ENCODE data around the gene CRIP3.

The CRIP3 gene

GRCh38 chr6:43299338-43300293, 9.0 kb downstream of the CRIP3 start:
- TF ChIP-seq POLR2A (IDR thresholded peaks at IDR 0.05; ENCODE audit: low read length) (no peak), GATA1 (IDR thresholded peaks at IDR 0.05; ENCODE audit: low read depth, low read length) (no peak)
- DNase-seq = no peak

DNA sequence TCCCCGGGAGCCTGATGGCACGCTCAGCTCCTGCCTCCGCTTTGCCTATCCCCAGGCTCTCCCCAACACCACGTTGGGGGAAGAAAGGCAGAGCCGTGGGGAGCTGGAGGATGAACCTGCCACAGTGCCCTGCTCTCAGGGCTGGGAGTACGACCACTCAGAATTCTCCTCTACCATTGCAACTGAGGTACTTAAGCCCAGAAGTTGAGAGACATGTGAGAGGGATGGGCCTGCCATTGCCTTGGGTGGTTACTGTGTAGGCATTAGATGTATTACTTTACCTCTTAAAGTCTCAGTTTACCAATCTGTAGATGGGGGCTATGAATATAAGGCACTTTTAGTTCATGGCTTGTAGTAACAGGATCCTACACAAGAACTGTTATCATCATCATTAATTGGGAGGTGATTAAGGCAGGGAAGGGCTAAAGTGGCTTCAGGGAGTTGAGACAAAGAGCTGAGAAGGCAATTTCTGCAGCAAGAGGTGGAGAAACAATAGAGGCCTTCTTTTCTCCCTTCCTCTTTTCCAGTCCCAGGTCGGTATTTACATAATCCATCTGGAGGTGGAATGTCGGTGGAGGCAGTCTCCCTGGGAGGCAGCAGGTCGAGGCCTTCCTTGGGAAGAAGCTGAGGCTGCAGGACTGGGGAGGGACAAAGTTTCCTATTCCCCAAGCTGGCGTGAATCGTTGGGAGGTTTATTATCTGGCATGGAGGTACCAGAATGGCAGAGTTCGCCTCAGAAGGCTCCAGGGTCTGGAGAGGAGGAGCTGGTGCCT, 9.9 kb downstream of the CRIP3 start:
- TF ChIP-seq GATA1 (IDR thresholded peaks at IDR 0.05; ENCODE audit: low read depth, low read length) (no peak), POLR2A (IDR thresholded peaks at IDR 0.05; ENCODE audit: low read length) (no peak)
- DNase-seq = no peak

DNA sequence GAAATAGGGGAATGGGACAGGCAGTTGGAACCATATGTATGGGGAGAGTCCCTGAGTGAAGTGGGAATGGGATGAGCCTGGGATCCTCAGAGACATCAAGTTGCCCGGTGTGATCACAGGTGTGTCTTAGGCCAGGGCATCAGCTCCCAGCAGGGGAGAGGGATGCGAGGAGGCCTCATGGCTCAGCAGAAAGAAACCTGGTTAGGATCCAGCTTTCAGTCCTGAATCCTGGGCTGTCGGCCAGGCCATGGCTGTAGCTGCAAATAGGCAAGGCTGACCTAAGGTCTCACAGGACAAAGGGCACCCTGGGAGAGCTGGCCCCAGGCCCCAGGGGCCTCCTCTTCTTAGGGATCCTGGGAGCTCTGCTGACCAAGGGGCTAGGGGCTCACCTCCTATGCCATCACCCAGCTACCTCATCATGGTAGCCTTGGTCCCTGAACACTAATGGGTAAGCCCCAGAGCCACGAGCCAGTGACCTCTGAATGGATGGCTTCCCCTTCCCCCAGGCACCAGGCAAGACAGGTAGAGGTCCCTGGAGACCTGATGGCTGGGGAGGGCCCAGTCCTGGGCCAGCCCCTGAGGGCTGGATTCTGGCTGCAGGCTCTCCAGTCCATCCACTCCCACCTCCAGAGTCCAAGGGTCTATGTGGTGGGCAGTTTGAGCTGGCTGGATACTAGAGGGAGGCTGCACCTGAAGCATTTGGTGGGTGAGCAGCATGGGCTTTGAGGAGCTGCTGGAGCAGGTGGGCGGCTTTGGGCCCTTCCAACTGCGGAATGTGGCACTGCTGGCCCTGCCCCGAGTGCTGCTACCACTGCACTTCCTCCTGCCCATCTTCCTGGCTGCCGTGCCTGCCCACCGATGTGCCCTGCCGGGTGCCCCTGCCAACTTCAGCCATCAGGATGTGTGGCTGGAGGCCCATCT, 10.7 kb downstream of the CRIP3 start, which contains the start of gene SLC22A7:
SLC22A7 (plus strand) TSS at position 617 of the 921 bp plus-strand sequence; CDS start at position 716, 99 bp downstream.
- TF ChIP-seq POLR2A (IDR thresholded peaks at IDR 0.05; ENCODE audit: low read length) (no peak), GATA1 (IDR thresholded peaks at IDR 0.05; ENCODE audit: low read depth, low read length) (no peak)
- no peak for DNase-seq

DNA sequence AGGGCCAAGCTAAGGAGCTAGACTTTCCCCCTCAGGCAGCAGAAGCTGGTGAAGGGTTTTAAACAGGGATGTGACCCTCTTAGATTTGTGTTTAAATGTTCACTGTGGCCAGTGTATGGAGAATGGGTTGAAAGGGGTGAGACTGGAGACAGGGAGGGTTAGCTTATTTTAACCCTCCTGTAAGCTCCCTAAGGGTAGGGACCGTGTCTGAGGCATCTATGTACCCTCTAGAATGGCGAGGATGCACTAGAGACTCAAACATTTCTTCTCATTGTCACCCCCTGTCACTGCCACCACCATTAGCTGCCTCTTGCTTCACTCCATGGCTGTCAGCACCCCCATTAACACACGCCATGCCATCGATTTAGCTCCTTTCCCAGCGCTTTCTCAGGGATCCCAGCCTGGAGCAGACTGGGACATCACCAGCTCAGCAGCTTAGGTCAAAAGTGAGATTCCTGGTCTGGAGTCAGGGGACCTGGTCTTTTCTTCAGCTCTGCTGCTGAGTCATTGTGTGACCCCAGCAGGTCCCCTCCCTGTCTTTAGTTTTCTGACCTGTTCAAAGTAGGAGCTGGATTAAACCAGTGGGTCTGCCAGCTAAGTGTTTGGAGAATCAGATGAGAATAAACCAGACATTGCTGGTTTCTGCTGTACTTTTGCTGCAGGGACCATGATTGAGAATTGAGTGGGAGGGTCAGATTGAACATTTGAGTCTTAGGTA, 11.7 kb downstream of the CRIP3 start:
- TF ChIP-seq POLR2A (IDR thresholded peaks at IDR 0.05; ENCODE audit: low read length) = no peak
- no peak for TF ChIP-seq GATA1 (IDR thresholded peaks at IDR 0.05; ENCODE audit: low read depth, low read length)
- DNase-seq = no peak

GRCh38 chr6:43295456-43295855, 13.2 kb downstream of the CRIP3 start:
- DNase-seq = no peak

GRCh38 chr6:43294536-43294935, 14.1 kb downstream of the CRIP3 start:
- TF ChIP-seq GATA1 (IDR thresholded peaks at IDR 0.05; ENCODE audit: low read depth, low read length) (no peak), POLR2A (IDR thresholded peaks at IDR 0.05; ENCODE audit: low read length) (no peak)
- no peak for DNase-seq

More at GRCh38 chr6:43295456-43295855, 13.2 kb downstream of the CRIP3 start:
- TF ChIP-seq POLR2A (IDR thresholded peaks at IDR 0.05; ENCODE audit: low read length) = no peak
- TF ChIP-seq GATA1 (IDR thresholded peaks at IDR 0.05; ENCODE audit: low read depth, low read length) = no peak

- TF ChIP-seq GATA1 (IDR thresholded peaks at IDR 0.05; ENCODE audit: low read depth, low read length) (no peak), POLR2A (IDR thresholded peaks at IDR 0.05; ENCODE audit: low read length) (no peak)
- no peak for DNase-seq
Observed at GRCh38 chr6:43293698-43294097, 14.9 kb downstream of the CRIP3 start.

- TF ChIP-seq GATA1 (IDR thresholded peaks at IDR 0.05; ENCODE audit: low read depth, low read length) (no peak), POLR2A (IDR thresholded peaks at IDR 0.05; ENCODE audit: low read length) (no peak)
Observed at GRCh38 chr6:43292763-43293318, 15.8 kb downstream of the CRIP3 start.

GRCh38 chr6:43292341-43292740, 16.3 kb downstream of the CRIP3 start:
- TF ChIP-seq GATA1 (IDR thresholded peaks at IDR 0.05; ENCODE audit: low read depth, low read length) (no peak), POLR2A (IDR thresholded peaks at IDR 0.05; ENCODE audit: low read length) (no peak)

More at GRCh38 chr6:43292763-43293318, 15.8 kb downstream of the CRIP3 start:
- no peak for DNase-seq

DNA sequence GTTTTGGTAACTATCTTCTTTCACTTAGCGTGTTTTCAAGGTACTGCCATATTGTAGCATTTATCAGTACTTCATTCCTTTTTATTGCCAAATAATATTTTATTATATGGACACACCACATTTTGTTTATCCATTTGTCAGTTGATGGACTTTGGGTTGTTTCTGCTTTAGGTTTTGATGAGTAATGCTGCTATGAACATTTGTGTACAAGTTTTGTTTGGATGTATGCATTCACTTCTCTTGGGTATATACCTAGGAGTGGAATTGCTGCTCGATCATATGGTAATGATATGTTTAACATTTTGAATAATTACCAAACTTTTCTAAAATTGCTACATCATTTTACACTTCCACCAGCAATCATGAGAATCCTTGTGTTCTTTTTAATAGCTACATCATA, 16.9 kb downstream of the CRIP3 start:
- no peak for DNase-seq
- TF ChIP-seq POLR2A (IDR thresholded peaks at IDR 0.05; ENCODE audit: low read length) (no peak), GATA1 (IDR thresholded peaks at IDR 0.05; ENCODE audit: low read depth, low read length) (no peak)

More at GRCh38 chr6:43292341-43292740, 16.3 kb downstream of the CRIP3 start:
- no peak for DNase-seq

DNA sequence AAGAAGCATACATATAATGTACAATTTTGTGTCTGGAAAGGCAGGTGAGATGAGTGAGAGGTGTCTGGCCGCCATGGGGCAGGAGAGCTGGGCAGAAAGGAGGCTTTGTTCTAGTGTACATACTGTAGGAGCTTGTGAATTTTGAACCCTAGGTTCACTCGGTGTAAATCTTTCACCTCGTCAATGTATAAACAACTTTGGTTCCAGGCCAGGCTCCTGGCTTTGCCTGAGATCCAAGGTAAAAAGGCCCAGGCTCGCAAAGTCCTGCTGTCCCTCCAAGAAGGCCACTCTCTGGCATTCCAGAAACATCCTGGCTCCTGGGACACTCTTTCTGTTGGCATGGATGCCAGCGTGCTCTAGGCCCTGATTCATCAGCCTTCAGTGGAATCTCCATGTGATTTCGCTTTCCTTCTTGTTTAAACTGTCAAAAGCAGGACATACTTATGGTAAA, 17.7 kb downstream of the CRIP3 start:
- DNase-seq = no peak
- no peak for TF ChIP-seq GATA1 (IDR thresholded peaks at IDR 0.05; ENCODE audit: low read depth, low read length)
- no peak for TF ChIP-seq POLR2A (IDR thresholded peaks at IDR 0.05; ENCODE audit: low read length)

- TF ChIP-seq GATA1 (IDR thresholded peaks at IDR 0.05; ENCODE audit: low read depth, low read length) = no peak
- no peak for TF ChIP-seq POLR2A (IDR thresholded peaks at IDR 0.05; ENCODE audit: low read length)
- DNase-seq = no peak
Observed at GRCh38 chr6:43290339-43290904, 18.2 kb downstream of the CRIP3 start.
